GM19099 (cell line): ENCODE measurements around the gene VEZT.

ENCODE experiments used
- POLR2A ChIP-seq: IDR thresholded peaks from 3 replicates; pipeline ENCODE4 v1.6.1; 2011; ENCODE audit warnings: low read depth; ENCODE audit not compliant: insufficient read length; ENCODE audit errors: extremely low read depth

Gene VEZT

DNA sequence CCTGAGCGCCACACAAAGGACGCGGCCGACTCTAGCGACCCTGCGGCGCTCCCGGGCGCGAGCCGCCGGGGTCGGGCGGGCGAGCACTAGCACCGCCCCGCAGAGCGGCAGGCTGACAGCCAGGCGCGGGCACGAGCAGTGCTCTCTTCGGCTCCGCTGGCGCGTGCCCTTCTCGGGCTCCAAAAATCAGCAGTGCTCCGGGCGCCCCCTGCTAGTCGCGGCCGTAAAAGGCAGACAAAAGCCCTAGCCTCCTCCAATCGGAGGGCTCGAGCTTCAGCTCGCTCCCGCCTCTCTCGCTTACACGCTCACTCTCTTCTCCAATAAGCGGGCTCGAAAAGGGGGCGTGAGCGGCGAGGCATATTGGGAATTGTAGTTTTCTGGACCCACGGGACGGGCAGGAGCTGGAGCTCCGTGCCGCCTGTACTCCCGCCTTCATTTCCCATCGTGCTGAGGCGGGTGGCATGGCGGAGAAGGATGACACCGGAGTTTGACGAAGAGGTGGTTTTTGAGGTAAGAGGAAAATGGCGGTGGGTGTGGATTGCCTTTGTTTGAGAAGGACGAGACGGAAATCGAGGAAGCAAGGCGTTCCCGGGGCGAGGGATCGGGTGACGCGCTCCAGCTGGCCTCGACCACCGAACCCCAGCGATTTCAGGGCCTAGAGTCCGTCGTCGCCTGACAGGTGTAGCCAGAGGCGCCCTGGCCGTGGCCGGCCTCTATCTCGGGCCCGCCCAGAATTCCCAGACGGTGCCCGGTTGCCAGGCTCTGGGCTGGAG, at the start of gene VEZT, which contains the start of gene FGD6:
TSS of gene VEZT (plus strand) at position 431 of the 773 bp plus-strand sequence. CDS start at position 475, 44 bp downstream.
TSS of gene FGD6 (minus strand) at position 91 of the 773 bp plus-strand sequence. CDS start 227 bp downstream, outside the sequence.
- peak; percentile 76 for TF ChIP-seq POLR2A

GRCh38 chr12:95168746-95169145, 48.9 kb upstream of the VEZT start:
- no peak for TF ChIP-seq POLR2A

DNA sequence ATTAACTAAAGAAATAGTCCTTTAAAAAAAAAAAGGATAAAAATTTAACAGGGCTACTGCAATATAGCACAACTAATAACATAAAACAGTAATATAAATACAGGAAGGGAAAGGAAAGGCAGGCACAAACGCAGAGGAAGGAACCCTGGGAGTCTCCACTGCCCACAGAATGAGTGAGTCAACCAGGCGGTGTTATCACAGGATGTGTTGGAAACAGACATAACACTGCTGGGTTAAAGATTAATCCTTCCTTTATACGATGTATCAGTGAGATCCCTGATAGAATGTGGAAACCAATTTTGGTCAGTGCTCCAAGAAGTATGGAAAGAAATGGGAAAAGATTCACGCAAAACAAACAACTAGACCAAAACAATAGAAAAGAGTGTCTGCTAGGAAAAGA, 48.2 kb upstream of the VEZT start:
- no peak for TF ChIP-seq POLR2A

DNA sequence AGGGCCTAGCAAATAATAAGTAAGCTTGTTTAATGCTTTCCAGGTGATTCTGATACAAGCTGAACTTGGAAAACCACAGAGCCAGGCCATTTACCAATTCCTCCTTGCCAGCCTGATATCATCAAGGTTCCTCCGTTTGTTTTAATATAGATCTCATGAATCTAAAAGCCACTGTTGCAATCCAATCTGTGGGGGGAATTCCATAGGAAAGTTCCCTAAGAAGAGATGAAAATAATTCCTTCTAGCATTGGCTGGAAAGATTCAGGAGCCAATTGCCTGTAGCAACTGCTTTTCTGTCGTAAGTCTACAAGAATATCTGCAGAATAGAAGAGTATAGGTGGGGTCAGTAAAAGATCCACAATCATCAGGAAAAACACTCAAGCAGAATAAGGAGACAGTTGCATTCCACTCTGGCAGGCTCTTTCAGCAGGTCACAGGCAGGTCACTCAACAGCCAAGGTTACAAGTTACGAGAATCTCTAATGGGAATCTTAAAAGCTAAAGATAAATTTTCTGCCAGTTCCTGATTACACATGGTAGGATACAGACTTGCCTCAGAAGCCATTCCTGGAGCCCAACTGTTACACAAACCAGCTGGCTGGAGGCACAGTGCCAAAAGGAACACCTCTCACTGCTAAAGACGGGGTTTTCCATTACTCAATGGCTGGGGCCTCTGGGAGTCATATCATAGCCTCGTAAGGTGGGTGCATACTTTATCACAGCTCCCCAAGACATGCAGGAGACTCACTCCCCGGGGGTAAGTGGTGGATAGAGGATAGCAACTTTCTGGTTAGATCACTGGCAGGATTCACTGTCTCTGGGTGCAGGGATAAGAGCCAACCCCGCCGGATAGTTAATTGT, 44.0 kb upstream of the VEZT start:
- TF ChIP-seq POLR2A, result no peak

DNA sequence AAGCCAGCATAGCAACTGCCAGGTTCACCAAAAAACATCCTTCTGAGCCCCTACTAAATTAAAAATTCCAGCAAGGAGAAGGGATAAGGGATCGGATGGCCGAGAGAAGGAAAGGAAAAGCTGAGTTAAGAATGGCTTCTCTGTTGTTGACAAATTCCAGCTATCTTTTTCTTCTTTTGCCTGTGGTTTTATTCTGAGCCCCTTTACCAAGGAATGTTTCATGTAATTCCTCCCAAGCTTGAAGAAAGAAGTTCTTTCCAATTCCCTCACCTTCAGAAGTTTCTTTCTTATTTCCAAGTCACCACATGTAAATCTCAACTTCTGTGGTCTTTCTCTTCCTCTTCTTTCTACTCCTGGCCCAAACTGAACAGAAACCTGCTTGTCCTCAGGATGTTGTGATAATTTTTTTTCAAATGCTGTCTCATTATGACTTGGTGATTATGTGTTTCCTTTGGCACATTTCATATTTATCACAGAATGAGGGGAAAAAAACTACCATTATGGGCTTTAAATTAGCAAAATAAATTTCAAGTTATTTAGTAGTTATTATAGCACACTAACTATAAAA, 40.3 kb upstream of the VEZT start:
- TF ChIP-seq POLR2A, result no peak

DNA sequence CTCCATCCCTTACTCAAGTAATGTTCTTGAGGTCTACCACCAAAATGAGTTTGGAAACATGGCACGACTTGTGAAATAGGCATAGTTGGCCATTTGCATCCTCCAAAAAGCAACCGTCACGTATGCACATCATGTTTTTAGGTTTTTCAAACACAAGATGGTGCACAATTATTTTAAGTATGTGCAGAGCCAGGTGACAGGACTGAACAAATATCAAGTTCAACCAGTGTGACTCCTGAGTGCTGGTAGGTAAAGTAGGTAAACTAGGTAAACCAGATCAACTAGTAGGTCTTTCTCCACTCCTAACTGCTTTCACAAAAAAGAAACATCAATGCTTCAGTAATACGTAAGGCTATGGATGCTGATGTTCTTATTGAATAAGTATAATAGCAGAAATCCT, 39.5 kb upstream of the VEZT start:
- no peak for TF ChIP-seq POLR2A

- no peak for TF ChIP-seq POLR2A
Measured at GRCh38 chr12:95179011-95179410, 38.6 kb upstream of the VEZT start.

GRCh38 chr12:95181103-95181502, 36.5 kb upstream of the VEZT start:
- no peak for TF ChIP-seq POLR2A

DNA sequence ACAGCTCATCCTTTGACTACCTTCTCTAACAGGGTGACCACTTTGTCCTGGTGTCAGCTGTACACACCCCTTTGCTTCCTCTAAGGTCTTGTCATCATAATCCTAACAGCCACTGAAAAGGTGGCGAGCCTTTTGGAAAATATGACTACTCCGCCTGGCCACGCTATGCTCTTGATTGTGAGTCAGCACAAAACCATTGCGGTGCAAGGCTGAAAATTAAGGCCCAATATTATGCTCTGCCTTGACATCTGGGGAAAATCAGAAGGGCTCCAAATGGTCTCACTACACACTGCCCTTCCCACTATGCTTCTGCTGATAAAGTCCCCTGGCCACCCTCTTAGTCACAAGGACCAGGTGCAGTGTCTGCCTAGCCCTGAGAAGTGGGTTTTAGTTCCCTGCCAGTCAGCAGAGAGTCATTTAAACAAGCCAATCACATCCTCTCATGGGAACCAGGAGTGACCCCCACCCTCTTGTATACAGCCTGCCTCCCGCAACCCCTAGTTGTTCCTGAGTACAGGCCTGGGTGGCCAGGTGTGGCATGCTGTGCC, 34.7 kb upstream of the VEZT start:
- TF ChIP-seq POLR2A, result no peak

DNA sequence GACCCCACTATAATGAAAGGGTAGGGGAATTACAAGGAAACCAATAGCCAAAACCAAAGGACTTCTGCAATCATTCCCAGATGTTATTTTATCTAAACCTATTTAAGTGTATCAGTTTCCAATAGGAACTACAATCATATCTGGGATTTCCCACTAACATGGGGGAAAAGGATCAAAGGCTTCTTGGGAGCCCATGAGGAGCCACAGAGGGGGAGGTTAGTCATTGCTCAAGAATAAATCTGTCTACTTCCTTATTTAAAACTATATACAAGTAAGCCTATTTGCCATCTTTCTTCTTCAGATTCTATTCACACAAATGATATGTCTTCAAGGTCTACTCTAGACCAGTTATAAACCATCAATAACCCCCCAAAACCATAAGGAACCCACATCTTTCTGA, 33.5 kb upstream of the VEZT start:
- TF ChIP-seq POLR2A, result no peak

- TF ChIP-seq POLR2A, result no peak
Measured at GRCh38 chr12:95185072-95185471, 32.5 kb upstream of the VEZT start.

- TF ChIP-seq POLR2A, result no peak
Measured at GRCh38 chr12:95185854-95186253, 31.8 kb upstream of the VEZT start.

DNA sequence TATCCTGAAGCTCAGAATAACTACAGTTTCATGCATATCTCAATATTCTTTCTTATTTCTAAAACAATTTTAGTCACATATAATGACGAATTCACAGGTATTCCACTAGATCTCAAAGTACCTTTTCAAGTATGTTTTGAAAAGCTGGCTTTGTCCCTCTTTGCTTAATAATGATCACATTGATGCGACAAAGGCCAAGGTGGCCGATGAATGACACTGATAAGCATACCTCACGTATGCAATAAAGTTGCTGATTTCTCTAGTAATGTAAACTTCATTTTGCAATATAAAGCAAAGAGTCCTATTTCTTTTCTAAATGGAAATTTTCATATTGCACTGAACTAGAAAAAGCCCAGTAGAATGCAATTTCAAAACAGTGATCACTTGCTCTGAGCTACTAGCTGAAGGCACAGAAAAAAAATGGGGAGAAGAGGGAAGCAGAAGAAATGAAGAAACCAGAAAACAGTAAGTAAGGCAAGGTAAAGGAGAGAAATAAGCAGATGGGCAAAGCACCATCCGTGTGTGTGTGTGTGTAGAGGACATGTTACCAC, 29.7 kb upstream of the VEZT start:
- no peak for TF ChIP-seq POLR2A

DNA sequence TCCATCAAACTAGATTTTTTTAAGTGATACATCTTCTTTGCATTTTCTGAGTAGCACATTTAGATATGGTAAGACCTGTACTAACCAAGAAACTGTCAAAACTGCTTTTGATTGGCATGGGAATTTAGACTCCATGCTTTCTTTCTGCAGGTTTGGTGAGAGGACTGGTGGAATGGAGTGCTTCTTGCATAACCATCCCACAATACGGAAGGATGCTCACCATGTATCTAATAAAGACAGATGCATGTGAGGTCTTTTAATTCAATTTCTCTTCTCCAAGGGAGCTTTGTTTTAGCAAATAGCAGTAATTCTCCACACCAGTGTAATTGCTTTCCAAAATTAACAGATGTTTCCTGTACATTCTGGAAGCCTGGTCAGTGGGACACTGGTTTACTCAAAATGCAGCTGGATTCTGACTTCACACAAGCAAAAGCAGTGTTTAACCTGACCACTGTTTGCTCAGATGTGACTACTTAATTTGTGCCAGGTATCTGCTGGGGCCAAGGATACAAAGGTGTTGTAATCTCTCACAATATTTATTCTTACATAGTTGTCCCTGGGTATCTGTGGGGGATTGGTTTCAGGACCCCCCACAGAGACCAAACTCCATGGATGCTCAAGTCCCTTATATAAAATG, 26.4 kb upstream of the VEZT start:
- TF ChIP-seq POLR2A, result no peak
